ENCODE measurements around the gene CSTPP1. TPM values are rescaled to one million over a fixed set of nuclear protein-coding genes. Genes with fewer than 3 reads are reported as not detected.
"Not testable (repeated sequence)": the region's sequence is repeated elsewhere in the genome, so short reads cannot be mapped to it uniquely, and the experiment has no call there.

CSTPP1 gene
- total RNA-seq, 4 donors from 2014 or later, result 4.9 to 33.8 (median 19.5) TPM

GRCh38 chr11:46918788-46919513, 17.6 kb upstream of the CSTPP1 start:
- intact Hi-C loops (cut with DNase I; ENCODE audit: low total_unique reads), result no loop called here
- H3K4me1 ChIP-seq, result no peaks in the 10 kb centered on the region
- H3K27ac ChIP-seq, result peak overlapping the region; percentile 70 to 78

GRCh38 chr11:46920755-46921154, 15.8 kb upstream of the CSTPP1 start:
- intact Hi-C loops (cut with DNase I; ENCODE audit: low total_unique reads), result no loop called here
- TF ChIP-seq POLR2A (IDR thresholded peaks at IDR 0.05) (no peak), CTCF (IDR thresholded peaks at IDR 0.05) (no peak)
- no peaks in the 10 kb centered on the region for H3K36me3 ChIP-seq
- no peaks in the 10 kb centered on the region for H3K4me1 ChIP-seq
- no peaks in the 10 kb centered on the region for H3K27me3 ChIP-seq
- H3K27ac ChIP-seq, result peak overlapping the region; percentile 35 to 70
- no peak overlapping the region for H3K4me3 ChIP-seq
- peak; percentile 59 to 66 for DNase-seq
- no peaks in the 10 kb centered on the region for H3K9me3 ChIP-seq

More at GRCh38 chr11:46918788-46919513, 17.6 kb upstream of the CSTPP1 start:
- TF ChIP-seq CTCF (IDR thresholded peaks at IDR 0.05) (no peak), POLR2A (IDR thresholded peaks at IDR 0.05) (no peak)
- Histone ChIP-seq H3K27me3 (no peaks in the 10 kb centered on the region), H3K9me3 (no peaks in the 10 kb centered on the region), H3K4me3 (peak overlapping the region; percentile 42 to 92), H3K36me3 (no peaks in the 10 kb centered on the region)
- DNase-seq, result no peak

GRCh38 chr11:46927928-46928327, 8.6 kb upstream of the CSTPP1 start:
- DNase-seq; H3K27me3 ChIP-seq; H3K27ac ChIP-seq; H3K4me1 ChIP-seq; H3K4me3 ChIP-seq; H3K9me3 ChIP-seq; intact Hi-C loops (cut with DNase I; ENCODE audit: low total_unique reads); H3K36me3 ChIP-seq: not testable (repeated sequence)

- not testable (repeated sequence) for H3K36me3 ChIP-seq, DNase-seq, H3K27ac ChIP-seq
These were observed 7.9 kb upstream of the CSTPP1 start for GRCh38 chr11:46928701-46929100.

GRCh38 chr11:46930089-46930488, 6.5 kb upstream of the CSTPP1 start:
- H3K27ac ChIP-seq, result no peak overlapping the region
- H3K4me1 ChIP-seq, result no peaks in the 10 kb centered on the region
- no peaks in the 10 kb centered on the region for H3K9me3 ChIP-seq
- H3K4me3 ChIP-seq, result no peak overlapping the region
- no peaks in the 10 kb centered on the region for H3K36me3 ChIP-seq
- DNase-seq, result no peak
- H3K27me3 ChIP-seq, result no peaks in the 10 kb centered on the region
- intact Hi-C loops (cut with DNase I; ENCODE audit: low total_unique reads), result no loop called here
- no peak for TF ChIP-seq POLR2A (IDR thresholded peaks at IDR 0.05)
- no peak for TF ChIP-seq CTCF (IDR thresholded peaks at IDR 0.05)

More at GRCh38 chr11:46928701-46929100, 7.9 kb upstream of the CSTPP1 start:
- H3K9me3 ChIP-seq; H3K27me3 ChIP-seq; intact Hi-C loops (cut with DNase I; ENCODE audit: low total_unique reads); H3K4me3 ChIP-seq; H3K4me1 ChIP-seq: not testable (repeated sequence)

GRCh38 chr11:46942172-46942571, 5.6 kb downstream of the CSTPP1 start:
- no peaks in the 10 kb centered on the region for H3K9me3 ChIP-seq
- intact Hi-C loops (cut with DNase I; ENCODE audit: low total_unique reads), result no loop called here

More at GRCh38 chr11:46942172-46942571, 5.6 kb downstream of the CSTPP1 start:
- no peaks in the 10 kb centered on the region for H3K4me1 ChIP-seq
- TF ChIP-seq POLR2A (IDR thresholded peaks at IDR 0.05) (no peak), CTCF (IDR thresholded peaks at IDR 0.05) (no peak)
- H3K27ac ChIP-seq, result no peak overlapping the region
- H3K4me3 ChIP-seq, result no peak overlapping the region
- no peak for DNase-seq
- H3K27me3 ChIP-seq, result no peaks in the 10 kb centered on the region
- no peaks in the 10 kb centered on the region for H3K36me3 ChIP-seq
